Stomach (tissue), 9 donors: ENCODE results near the gene VWA7. TPM values are rescaled to one million over a fixed set of nuclear protein-coding genes. Genes with fewer than 3 reads are reported as not detected.
"Not testable (repeated sequence)": the region's sequence is repeated elsewhere in the genome, so short reads cannot be mapped to it uniquely, and the experiment has no call there.

Experiments used
- DNase-seq, 2 donors: peaks; one replicate each; pipeline versions ENCODE4 v3.0.0 to v3.0.0-alpha.2; 2013 to 2019
- H3K27ac ChIP-seq, 5 donors: fragments of 200-600 bp in 4 of 5; sonication (generic) in 4 of 5; one replicate each; pipeline ENCODE4 v1.5.1; 2013 to 2019; ENCODE audit warnings: mild to moderate bottlenecking in 1 of 5, moderate library complexity in 1 of 5
- H3K27me3 ChIP-seq, 3 donors: fragments of 200-600 bp; sonication (generic); one replicate each; pipeline ENCODE4 v1.5.1; 2017 to 2019; ENCODE audit warnings: mixed run types in 1 of 3
- H3K36me3 ChIP-seq, 4 donors: fragments of 200-600 bp; sonication (generic); 1 replicate in 3 of 4; 2 replicates in 1 of 4; pipeline ENCODE4 v1.5.1; 2016 to 2019
- H3K4me1 ChIP-seq, 4 donors: fragments of 200-600 bp; sonication (generic); one replicate each; pipeline ENCODE4 v1.5.1; 2016 to 2019
- H3K4me3 ChIP-seq, 4 donors: fragments of 200-600 bp; sonication (generic) in 3 of 4; one replicate each; pipeline ENCODE4 v1.5.1; 2016 to 2019; ENCODE audit warnings: mild to moderate bottlenecking in 1 of 4
- H3K9me3 ChIP-seq, 4 donors: fragments of 200-600 bp; sonication (generic); one replicate each; pipeline ENCODE4 v1.5.1; 2016 to 2019
- CTCF ChIP-seq, 7 experiments: fragments of 450-650 bp in 4 of 7; fragments of 200-600 bp in 3 of 7; sonication (generic) in 3 of 7; IDR thresholded peaks; one replicate each; pipeline ENCODE4 v1.5.1; 2016 to 2019; ENCODE audit warnings: antibody characterized with exemption in 7 of 7, control low read depth in 2 of 7, mild to moderate bottlenecking in 1 of 7
- EP300 ChIP-seq: sonication (generic); formaldehyde crosslinking; IDR thresholded peaks from one replicate; pipeline ENCODE4 v1.6.1; 2017; ENCODE audit warnings: antibody characterized with exemption
- POLR2A ChIP-seq, 4 donors: fragments of 450-650 bp; IDR thresholded peaks; one replicate each; pipeline ENCODE4 v1.6.1; 2016; ENCODE audit warnings: antibody characterized with exemption in 4 of 4, control low read depth in 2 of 4, mild to moderate bottlenecking in 1 of 4, moderate library complexity in 1 of 4
- POLR2AphosphoS5 ChIP-seq, 3 donors: sonication (generic); formaldehyde crosslinking; IDR thresholded peaks; one replicate each; pipeline ENCODE4 v1.6.1; 2016; ENCODE audit warnings: antibody characterized with exemption in 3 of 3
- WGBS, 5 donors: extraction: QIAGEN DNeasy Blood & Tissue Kit in 3 of 5; methylation state at CpG; one replicate each; pipeline versions ENCODE4 v1.1.5 to v1.1.7; 2013 to 2018; 5-methylcytosine and 5-hydroxymethylcytosine counted together
- intact Hi-C: fragments of 100-400 bp; cut with DNase I; formaldehyde crosslinking; loops from one replicate; pipeline ENCODE4 v1.15.1; 2023; ENCODE audit warnings: low total_unique reads
- polyA plus RNA-seq, 3 donors: library from polyadenylated mRNA; stranded (reverse); fragments of 200-250 nt; gene quantifications; one replicate each; pipeline ENCODE4 v1.2.3, GENCODE V29; 2013
- total RNA-seq, 5 donors: library from RNA; depleted of rRNA; stranded (reverse); fragments of >200 nt; gene quantifications; one replicate each; pipeline versions ENCODE4 v1.1.0 to v1.2.3, GENCODE V29; 2014 to 2016
- donor health status: healthy with polysubstance abuse.
- donor health status: Bipolar disorder and iron deficiency.
- donor health status: healthy.

VWA7 gene
- total and polyA plus RNA-seq, 8 donors, result 1.3 to 18.3 (median 4.2) TPM; not detected in 1

- H3K9me3 ChIP-seq, result no peaks in the 10 kb centered on the region
- no peaks in the 10 kb centered on the region for H3K36me3 ChIP-seq
- intact Hi-C loops, result no loop called here
- peak overlapping the region; percentile 41 to 54 (median 48) for H3K4me3 ChIP-seq
- TF ChIP-seq POLR2AphosphoS5 (IDR thresholded peaks at IDR 0.05) (peak; percentile 89 to 94 (median 91)), POLR2A (IDR thresholded peaks at IDR 0.05) (peak in 1 of 4 donors; percentile 62), EP300 (peak; percentile 17), CTCF (IDR thresholded peaks at IDR 0.05) (no peak)
- H3K4me1 ChIP-seq, result peaks cover 61 to 89% (median 81%) of the 10 kb centered on the region in 4 donors
- DNase-seq, result peak; percentile 88 to 93
- no peaks in the 10 kb centered on the region for H3K27me3 ChIP-seq
- peak overlapping the region; percentile 89 to 99 (median 98) for H3K27ac ChIP-seq
- WGBS, 5 donors, result 1 to 2% (median 1%) methylated on average over 22 to 25 of the region's 25 CpGs
These were observed 45.1 kb upstream of the VWA7 start for GRCh38 chr6:31822036-31822821.

DNA sequence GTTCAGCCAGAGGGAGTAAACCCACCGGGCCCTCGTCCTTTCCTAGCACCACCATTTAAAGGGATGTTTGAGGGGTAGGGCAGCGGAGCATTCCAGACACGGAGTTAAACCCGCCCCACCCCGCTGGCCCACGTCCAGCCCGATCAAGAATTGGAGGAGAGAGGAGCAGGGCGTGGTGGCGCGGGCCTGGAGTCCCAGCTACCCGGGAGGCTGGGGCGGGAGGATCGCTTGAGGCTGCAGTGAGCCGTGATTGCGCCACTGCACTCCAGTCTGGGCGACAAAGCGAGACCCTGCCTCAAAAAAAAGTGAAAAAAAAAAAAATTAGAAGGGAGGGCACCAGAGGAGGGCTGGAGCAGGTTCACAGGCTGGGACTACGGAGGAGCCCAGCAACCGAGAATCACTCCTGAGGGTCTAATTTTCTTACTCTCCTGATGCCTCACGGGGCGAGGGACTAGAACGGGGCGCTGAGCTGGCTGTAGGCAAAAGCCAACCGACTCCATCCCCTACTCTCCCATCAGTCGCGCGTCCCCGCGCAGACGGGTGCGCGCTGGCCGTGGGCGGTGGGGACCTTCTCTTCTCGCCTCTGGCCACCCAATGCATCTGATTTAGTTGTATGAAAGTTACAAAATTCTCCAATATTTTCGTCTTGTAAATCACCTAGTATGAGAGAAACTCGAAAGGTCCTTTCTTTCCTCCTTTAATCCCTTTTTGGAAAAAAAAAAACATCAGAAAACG is 44.3 kb upstream of the VWA7 start:
- 1 to 4% (median 3%) methylated on average over 38 to 39 of the region's 39 CpGs for WGBS, 5 donors
- TF ChIP-seq CTCF (IDR thresholded peaks at IDR 0.05) (no peak), POLR2AphosphoS5 (IDR thresholded peaks at IDR 0.05) (peak in 2 of 3 donors; percentile 13 to 31)
- Histone ChIP-seq H3K27ac (peak overlapping the region; percentile 89 to 99 (median 98)), H3K4me3 (peak overlapping the region; percentile 41 to 54 (median 48)), H3K27me3 (no peaks in the 10 kb centered on the region), H3K9me3 (no peaks in the 10 kb centered on the region), H3K4me1 (peaks cover 59 to 85% (median 78%) of the 10 kb centered on the region in 4 donors), H3K36me3 (no peaks in the 10 kb centered on the region)
- intact Hi-C loops, result no loop called here
- peak; percentile 84 to 87 for DNase-seq

DNA sequence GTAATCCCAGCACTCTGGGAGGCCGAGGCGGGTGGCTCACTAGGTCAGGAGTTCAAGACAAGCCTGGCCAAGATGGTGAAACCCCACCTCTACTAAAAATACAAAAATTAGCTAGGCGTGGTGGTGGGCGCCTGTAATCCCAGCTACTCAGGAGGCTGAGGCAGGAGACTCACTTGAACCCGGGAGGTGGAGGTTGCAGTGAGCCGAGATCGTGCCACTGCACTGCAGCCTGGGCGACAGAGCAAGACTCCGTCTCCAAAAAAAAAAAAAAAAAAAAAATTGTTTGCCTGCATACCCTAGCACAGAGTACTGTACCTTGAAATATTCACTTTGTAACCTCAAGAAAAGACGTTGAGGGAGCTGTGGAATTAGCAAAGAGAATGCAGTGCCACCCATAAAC is 43.3 kb upstream of the VWA7 start:
- intact Hi-C loops, H3K27me3 ChIP-seq, H3K9me3 ChIP-seq, H3K36me3 ChIP-seq, DNase-seq, H3K4me3 ChIP-seq: not testable (repeated sequence)
- Histone ChIP-seq H3K27ac (peak overlapping the region; percentile 77 to 99 (median 98)), H3K4me1 (peaks cover 49 to 74% (median 68%) of the 10 kb centered on the region in 4 donors)
- WGBS, 5 donors, result 77 to 85% (median 84%) methylated on average over 9 to 10 of the region's 10 CpGs

DNA sequence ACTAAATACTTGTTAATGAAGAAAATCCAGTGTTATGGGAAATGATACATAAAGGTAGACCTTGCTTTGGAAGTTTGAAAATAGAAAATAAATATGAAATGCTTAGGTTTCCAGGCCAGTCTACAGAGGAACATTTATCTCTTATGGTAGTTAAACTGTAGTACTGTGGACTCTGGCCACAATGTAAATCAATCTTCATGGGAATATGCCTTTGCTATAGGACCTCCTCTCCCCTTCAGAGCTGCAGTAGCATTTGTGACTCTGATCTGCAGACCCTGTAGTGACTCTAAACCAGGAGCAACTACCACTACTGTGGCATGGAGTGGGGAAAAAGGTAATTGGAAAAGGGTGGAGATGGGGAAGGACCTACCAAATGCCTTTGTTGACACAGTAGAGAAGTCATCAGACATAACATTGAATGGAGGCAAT is 42.8 kb upstream of the VWA7 start:
- intact Hi-C loops, result no loop called here
- peak in 1 of 2 donors; percentile 46 for DNase-seq
- peaks cover 48 to 72% (median 65%) of the 10 kb centered on the region in 4 donors for H3K4me1 ChIP-seq

DNA sequence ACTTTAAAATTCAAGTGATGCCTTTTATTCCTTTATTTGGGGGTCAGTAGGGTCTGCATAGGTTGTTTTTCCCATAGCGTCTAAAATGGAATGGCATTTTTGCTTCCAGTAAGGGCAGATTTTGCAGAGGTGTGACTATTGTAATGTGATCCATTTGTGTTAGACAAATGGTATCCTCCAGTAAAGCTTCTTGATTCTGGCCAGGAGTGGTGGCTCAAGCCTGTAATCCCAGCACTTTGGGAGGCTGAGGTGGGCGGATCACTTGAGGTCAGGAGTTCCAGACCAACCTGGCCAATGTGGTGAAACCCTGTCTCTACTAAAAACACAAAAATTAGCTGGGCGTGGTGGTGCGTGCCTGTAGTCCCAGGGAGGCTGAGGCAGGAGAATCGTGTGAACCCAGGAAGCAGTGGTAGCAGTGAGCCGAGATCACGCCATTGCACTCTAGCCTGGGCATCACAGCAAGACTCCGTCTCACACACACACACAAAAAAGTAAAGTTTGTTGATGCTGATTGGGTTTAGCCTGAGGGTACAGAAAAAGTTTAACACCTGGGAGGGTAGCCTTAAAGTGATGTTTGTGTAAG is 40.9 kb upstream of the VWA7 start:
- Histone ChIP-seq H3K4me3 (peak overlapping the region; percentile 47 to 60 (median 51)), H3K27ac (peak overlapping the region; percentile 89 to 99 (median 98)), H3K4me1 (peaks cover 40 to 69% (median 58%) of the 10 kb centered on the region in 4 donors)
- DNase-seq, intact Hi-C loops, H3K9me3 ChIP-seq, H3K36me3 ChIP-seq, H3K27me3 ChIP-seq: not testable (repeated sequence)
- WGBS, 5 donors, result 27 to 52% (median 35%) methylated on average over 8 of the region's 8 CpGs

More for the DNA sequence above, 42.8 kb upstream of the VWA7 start:
- peak overlapping the region; percentile 77 to 99 (median 98) for H3K27ac ChIP-seq
- no peaks in the 10 kb centered on the region for H3K36me3 ChIP-seq
- no peaks in the 10 kb centered on the region for H3K9me3 ChIP-seq
- no peaks in the 10 kb centered on the region for H3K27me3 ChIP-seq
- TF ChIP-seq CTCF (IDR thresholded peaks at IDR 0.05), result no peak
- peak overlapping the region in 1 of 4 donors; percentile 47 for H3K4me3 ChIP-seq

DNA sequence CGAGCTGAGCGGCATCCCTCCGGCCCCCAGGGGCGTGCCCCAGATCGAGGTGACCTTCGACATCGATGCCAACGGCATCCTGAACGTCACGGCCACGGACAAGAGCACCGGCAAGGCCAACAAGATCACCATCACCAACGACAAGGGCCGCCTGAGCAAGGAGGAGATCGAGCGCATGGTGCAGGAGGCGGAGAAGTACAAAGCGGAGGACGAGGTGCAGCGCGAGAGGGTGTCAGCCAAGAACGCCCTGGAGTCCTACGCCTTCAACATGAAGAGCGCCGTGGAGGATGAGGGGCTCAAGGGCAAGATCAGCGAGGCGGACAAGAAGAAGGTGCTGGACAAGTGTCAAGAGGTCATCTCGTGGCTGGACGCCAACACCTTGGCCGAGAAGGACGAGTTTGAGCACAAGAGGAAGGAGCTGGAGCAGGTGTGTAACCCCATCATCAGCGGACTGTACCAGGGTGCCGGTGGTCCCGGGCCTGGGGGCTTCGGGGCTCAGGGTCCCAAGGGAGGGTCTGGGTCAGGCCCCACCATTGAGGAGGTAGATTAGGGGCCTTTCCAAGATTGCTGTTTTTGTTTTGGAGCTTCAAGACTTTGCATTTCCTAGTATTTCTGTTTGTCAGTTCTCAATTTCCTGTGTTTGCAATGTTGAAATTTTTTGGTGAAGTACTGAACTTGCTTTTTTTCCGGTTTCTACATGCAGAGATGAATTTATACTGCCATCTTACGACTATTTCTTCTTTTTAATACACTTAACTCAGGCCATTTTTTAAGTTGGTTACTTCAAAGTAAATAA is 40.2 kb upstream of the VWA7 start:
- WGBS, 5 donors, result 19 to 36% (median 27%) methylated on average over 13 to 18 of the region's 37 CpGs
- H3K36me3 ChIP-seq, H3K9me3 ChIP-seq, intact Hi-C loops, H3K27me3 ChIP-seq, DNase-seq: not testable (repeated sequence)
- H3K4me3 ChIP-seq, result peak overlapping the region; percentile 47 to 60 (median 51)
- peaks cover 36 to 62% (median 53%) of the 10 kb centered on the region in 4 donors for H3K4me1 ChIP-seq
- peak overlapping the region; percentile 79 to 99 (median 98) for H3K27ac ChIP-seq
